Stimulated activated naive CD8-positive, alpha-beta T cell treated with anti-CD3 and anti-CD28 coated beads, Interleukin-15, Interleukin-2, amounts not matched to agents 100 ng/mL and 50 ng/mL, for 24 hours (primary cell): Measurements from ENCODE around the gene CACNA1C.

Source experiments
- H3K27ac Mint-ChIP-seq: one replicate; pipeline ENCODE4 v1.8.0; 2021; ENCODE audit warnings: mild to moderate bottlenecking, mixed read lengths
- H3K27me3 Mint-ChIP-seq: one replicate; pipeline ENCODE4 v1.8.0; 2021; ENCODE audit warnings: mixed read lengths
- H3K36me3 Mint-ChIP-seq: one replicate; pipeline ENCODE4 v1.8.0; 2021; ENCODE audit warnings: low read depth, mixed read lengths
- H3K4me1 Mint-ChIP-seq: one replicate; pipeline ENCODE4 v1.8.0; 2021; ENCODE audit warnings: low read depth, mixed read lengths
- H3K4me3 Mint-ChIP-seq: one replicate; pipeline ENCODE4 v1.8.0; 2021; ENCODE audit warnings: mild to moderate bottlenecking, mixed read lengths
- H3K9me3 Mint-ChIP-seq: one replicate; pipeline ENCODE4 v1.8.0; 2021; ENCODE audit warnings: mixed read lengths

Gene CACNA1C

GRCh38 chr12:2020511-2020910, 32.3 kb upstream of the CACNA1C start:
- Mint-ChIP-seq H3K27me3 (peaks cover 23% of the 10 kb centered on the region), H3K4me1 (no peaks in the 10 kb centered on the region), H3K9me3 (no peaks in the 10 kb centered on the region), H3K36me3 (no peaks in the 10 kb centered on the region), H3K4me3 (no peak overlapping the region), H3K27ac (no peak overlapping the region)

DNA sequence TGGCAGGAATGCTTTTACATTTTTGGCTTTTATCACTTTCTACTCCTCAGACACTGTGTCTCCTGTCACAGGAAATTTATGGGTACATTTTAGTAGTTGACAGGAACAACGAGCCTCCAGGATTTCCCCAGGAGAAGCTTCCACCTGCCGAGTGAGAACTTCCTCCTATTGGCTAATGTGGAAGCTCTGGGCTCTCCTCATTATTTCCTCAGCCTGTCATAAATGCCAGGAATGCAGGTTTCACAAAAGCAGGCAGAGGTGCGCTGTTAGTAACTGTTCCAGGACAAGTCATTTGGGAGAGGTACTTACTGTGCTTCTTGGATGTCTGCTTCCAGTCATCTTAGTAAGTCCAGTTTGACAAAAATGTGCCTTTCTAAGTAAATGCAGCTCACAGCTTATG, 29.4 kb upstream of the CACNA1C start:
- H3K9me3 Mint-ChIP-seq, result no peaks in the 10 kb centered on the region

DNA sequence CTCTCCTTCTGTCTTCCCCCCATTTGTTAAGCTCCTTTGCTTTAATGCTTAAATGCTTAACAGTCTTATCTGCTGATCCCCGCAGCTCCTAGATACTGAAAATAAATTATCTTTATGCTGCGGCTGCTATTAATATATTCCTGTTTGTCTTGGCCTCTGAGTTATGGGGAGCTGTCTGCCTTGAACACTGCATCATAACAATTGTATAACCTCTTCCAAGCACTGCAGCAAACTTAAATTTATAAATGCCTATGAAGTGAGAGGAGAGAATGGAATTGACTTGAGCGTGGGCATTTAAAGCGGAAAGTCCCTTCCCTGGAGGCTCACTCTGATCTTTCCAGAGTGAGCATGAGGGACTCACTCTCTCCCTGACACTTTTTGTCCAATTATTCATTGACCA, 25.4 kb upstream of the CACNA1C start:
- Mint-ChIP-seq H3K36me3 (no peaks in the 10 kb centered on the region), H3K9me3 (no peaks in the 10 kb centered on the region), H3K4me3 (no peak overlapping the region), H3K27ac (no peak overlapping the region), H3K27me3 (peaks cover 31% of the 10 kb centered on the region), H3K4me1 (no peaks in the 10 kb centered on the region)

More for the DNA sequence above, 29.4 kb upstream of the CACNA1C start:
- Mint-ChIP-seq H3K27me3 (peaks cover 16% of the 10 kb centered on the region), H3K36me3 (no peaks in the 10 kb centered on the region), H3K4me1 (no peaks in the 10 kb centered on the region), H3K4me3 (no peak overlapping the region), H3K27ac (no peak overlapping the region)

DNA sequence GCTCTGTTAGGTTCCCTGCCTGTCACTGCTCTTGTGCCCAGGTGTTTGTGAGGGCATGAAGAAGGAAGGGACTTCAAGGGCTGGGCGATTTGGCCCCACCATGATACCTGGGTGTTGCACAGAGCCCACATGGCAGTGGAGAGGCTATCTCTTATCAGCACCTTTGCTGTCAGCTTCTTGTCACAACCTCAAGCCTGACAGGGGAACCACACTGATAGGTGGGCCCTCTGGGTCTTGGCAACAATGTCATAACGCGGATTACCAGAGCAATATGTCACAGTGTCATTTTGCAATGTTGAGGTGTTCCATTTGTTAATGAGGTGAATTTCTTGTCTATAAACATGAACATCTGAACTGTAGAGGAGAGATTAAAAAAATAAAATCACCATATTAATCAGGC, 22.9 kb upstream of the CACNA1C start:
- Mint-ChIP-seq H3K4me1 (peaks cover 3% of the 10 kb centered on the region), H3K27ac (no peak overlapping the region), H3K36me3 (no peaks in the 10 kb centered on the region), H3K9me3 (no peaks in the 10 kb centered on the region), H3K4me3 (no peak overlapping the region), H3K27me3 (peaks cover 49% of the 10 kb centered on the region)

DNA sequence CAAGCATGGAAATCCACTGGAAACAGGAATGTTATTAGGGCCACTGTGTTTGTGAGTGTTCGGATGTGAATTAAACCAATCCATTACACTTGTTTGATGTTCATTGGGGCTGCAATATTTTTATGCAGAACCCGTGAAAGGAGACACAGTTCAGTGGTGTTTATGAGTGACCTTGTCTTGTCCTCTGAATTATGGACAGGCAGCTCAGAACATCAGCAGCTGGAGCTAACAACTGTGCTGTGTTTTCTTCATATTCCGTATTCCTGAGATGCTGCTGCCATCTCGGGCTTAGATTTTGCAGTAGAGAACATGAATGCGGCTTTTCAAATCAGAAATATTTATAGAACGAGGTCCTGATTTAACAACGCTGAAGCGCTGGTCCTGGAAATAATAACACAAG, 20.3 kb upstream of the CACNA1C start:
- H3K9me3 Mint-ChIP-seq, result no peaks in the 10 kb centered on the region
- H3K4me1 Mint-ChIP-seq, result peaks cover 15% of the 10 kb centered on the region
- H3K27me3 Mint-ChIP-seq, result peaks cover 68% of the 10 kb centered on the region
- no peaks in the 10 kb centered on the region for H3K36me3 Mint-ChIP-seq
- H3K27ac Mint-ChIP-seq, result no peak overlapping the region
- no peak overlapping the region for H3K4me3 Mint-ChIP-seq

- peaks cover 75% of the 10 kb centered on the region for H3K27me3 Mint-ChIP-seq
- no peak overlapping the region for H3K27ac Mint-ChIP-seq
- H3K9me3 Mint-ChIP-seq, result no peaks in the 10 kb centered on the region
- H3K36me3 Mint-ChIP-seq, result no peaks in the 10 kb centered on the region
- H3K4me3 Mint-ChIP-seq, result peak overlapping the region; percentile 70
- H3K4me1 Mint-ChIP-seq, result peaks cover 15% of the 10 kb centered on the region
These were observed 18.0 kb upstream of the CACNA1C start for GRCh38 chr12:2034633-2035430.

GRCh38 chr12:2035431-2036055, 17.2 kb upstream of the CACNA1C start:
- Mint-ChIP-seq H3K36me3 (no peaks in the 10 kb centered on the region), H3K27me3 (peaks cover 71% of the 10 kb centered on the region), H3K4me1 (peaks cover 15% of the 10 kb centered on the region), H3K9me3 (no peaks in the 10 kb centered on the region), H3K4me3 (peak overlapping the region; percentile 70), H3K27ac (no peak overlapping the region)

GRCh38 chr12:2039034-2039433, 13.8 kb upstream of the CACNA1C start:
- Mint-ChIP-seq H3K27ac (no peak overlapping the region), H3K4me1 (peaks cover 15% of the 10 kb centered on the region), H3K36me3 (no peaks in the 10 kb centered on the region), H3K9me3 (no peaks in the 10 kb centered on the region), H3K4me3 (no peak overlapping the region), H3K27me3 (peaks cover 62% of the 10 kb centered on the region)

- Mint-ChIP-seq H3K4me3 (no peak overlapping the region), H3K27ac (no peak overlapping the region), H3K36me3 (no peaks in the 10 kb centered on the region), H3K9me3 (no peaks in the 10 kb centered on the region), H3K4me1 (no peaks in the 10 kb centered on the region), H3K27me3 (peaks cover 47% of the 10 kb centered on the region)
These were observed 9.7 kb upstream of the CACNA1C start for GRCh38 chr12:2043054-2043453.

GRCh38 chr12:2044165-2044564, 8.6 kb upstream of the CACNA1C start:
- no peaks in the 10 kb centered on the region for H3K36me3 Mint-ChIP-seq
- no peaks in the 10 kb centered on the region for H3K4me1 Mint-ChIP-seq
- no peaks in the 10 kb centered on the region for H3K9me3 Mint-ChIP-seq
- H3K27me3 Mint-ChIP-seq, result peaks cover 50% of the 10 kb centered on the region
- no peak overlapping the region for H3K27ac Mint-ChIP-seq
- no peak overlapping the region for H3K4me3 Mint-ChIP-seq

GRCh38 chr12:2046957-2047356, 5.8 kb upstream of the CACNA1C start:
- H3K36me3 Mint-ChIP-seq, result no peaks in the 10 kb centered on the region
- no peak overlapping the region for H3K27ac Mint-ChIP-seq
- peaks cover 3% of the 10 kb centered on the region for H3K4me1 Mint-ChIP-seq
- H3K27me3 Mint-ChIP-seq, result peaks cover 54% of the 10 kb centered on the region
- H3K9me3 Mint-ChIP-seq, result no peaks in the 10 kb centered on the region
- H3K4me3 Mint-ChIP-seq, result no peak overlapping the region

DNA sequence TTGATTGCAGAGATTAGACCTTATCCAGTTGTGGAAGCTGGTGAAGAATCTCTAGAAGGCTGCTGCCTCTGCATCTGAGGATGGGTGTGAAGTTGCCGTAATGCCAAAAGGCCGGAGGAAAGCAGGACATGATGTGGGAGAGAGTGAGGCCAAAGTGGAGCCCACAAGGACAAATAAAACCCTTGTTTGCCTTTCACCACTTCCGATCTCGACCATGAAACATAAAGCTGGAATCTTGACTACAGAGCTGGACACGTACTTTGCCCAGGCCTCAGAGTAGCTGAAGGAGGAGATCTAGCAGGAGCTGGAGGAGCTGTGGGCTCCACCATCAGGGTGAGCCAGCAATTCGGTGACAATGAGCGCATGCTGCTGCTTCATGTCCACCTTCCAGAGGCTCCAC, 5.0 kb upstream of the CACNA1C start:
- no peak overlapping the region for H3K27ac Mint-ChIP-seq
- H3K4me1 Mint-ChIP-seq, result peaks cover 6% of the 10 kb centered on the region
- H3K36me3 Mint-ChIP-seq, result no peaks in the 10 kb centered on the region
- no peak overlapping the region for H3K4me3 Mint-ChIP-seq
- H3K9me3 Mint-ChIP-seq, result no peaks in the 10 kb centered on the region
- peaks cover 53% of the 10 kb centered on the region for H3K27me3 Mint-ChIP-seq

DNA sequence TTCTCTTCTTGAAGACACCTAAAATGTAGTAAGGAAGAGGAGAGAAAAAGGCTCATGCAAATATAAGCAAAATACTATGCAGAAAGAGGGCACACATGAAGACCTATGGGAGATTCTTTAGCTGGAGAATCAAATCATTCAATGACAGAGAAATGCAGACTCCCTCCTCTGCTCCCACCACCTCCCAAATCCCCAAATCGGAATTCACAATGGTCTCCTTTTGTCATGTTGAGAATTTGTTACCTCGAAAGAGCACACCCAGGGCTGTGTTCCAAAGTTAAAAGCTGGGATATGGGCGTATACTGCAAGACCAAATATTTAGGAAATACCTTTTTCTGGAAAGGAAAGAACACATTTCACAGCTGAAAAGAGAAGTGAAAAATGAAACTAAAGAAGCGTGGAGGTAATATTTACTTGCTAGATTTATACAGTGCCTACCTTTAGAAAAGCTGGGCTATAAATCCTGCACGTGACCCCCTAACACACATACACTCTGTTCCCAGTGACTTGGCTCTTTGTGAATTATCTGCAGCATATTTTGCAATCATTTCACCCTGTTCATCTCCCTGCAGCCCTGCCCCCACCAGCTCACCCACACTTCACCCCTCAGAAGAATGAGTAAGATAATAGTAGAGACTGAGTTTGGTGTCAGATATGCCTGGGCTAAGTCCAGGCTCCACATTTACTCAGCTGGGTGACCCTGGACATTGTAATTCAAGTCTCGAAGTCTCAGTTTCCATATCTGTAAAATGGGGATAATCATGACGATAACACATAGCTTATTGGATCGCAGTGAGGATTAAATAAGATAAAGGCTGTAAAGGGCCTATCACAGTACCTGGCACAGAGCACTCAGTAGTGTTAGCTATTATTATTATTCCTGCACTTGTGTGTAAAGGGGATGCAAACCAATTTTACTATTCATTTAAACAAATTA, 2.9 kb upstream of the CACNA1C start:
- peaks cover 52% of the 10 kb centered on the region for H3K27me3 Mint-ChIP-seq
- peaks cover 18% of the 10 kb centered on the region for H3K4me1 Mint-ChIP-seq
- H3K27ac Mint-ChIP-seq, result no peak overlapping the region
- no peak overlapping the region for H3K4me3 Mint-ChIP-seq
- H3K36me3 Mint-ChIP-seq, result no peaks in the 10 kb centered on the region
- H3K9me3 Mint-ChIP-seq, result no peaks in the 10 kb centered on the region

GRCh38 chr12:2051700-2052621, 826 bp upstream of the CACNA1C start:
- Mint-ChIP-seq H3K27me3 (peaks cover 62% of the 10 kb centered on the region), H3K27ac (no peak overlapping the region), H3K4me1 (peaks cover 18% of the 10 kb centered on the region), H3K36me3 (no peaks in the 10 kb centered on the region), H3K4me3 (peak overlapping the region; percentile 66), H3K9me3 (no peaks in the 10 kb centered on the region)
